GM19043 (cell line): ENCODE results near the gene HOMER1.
A peak's percentile ranks its signal among the peaks of the same experiment; 100 is the strongest.
"Not testable (repeated sequence)": the region's sequence is repeated elsewhere in the genome, so short reads cannot be mapped to it uniquely, and the experiment has no call there.

Experiments used
- ATAC-seq: cut with Tn5 transposase; IDR thresholded peaks from one replicate; pipeline ENCODE4 v1.9.1; 2021; ENCODE audit warnings: low read depth; ENCODE audit not compliant: unreplicated experiment

Gene HOMER1

GRCh38 chr5:79436224-79436623, 77.7 kb downstream of the HOMER1 start:
- no peak for ATAC-seq

GRCh38 chr5:79430196-79430595, 83.7 kb downstream of the HOMER1 start:
- ATAC-seq = no peak

- no peak for ATAC-seq
Observed at GRCh38 chr5:79423296-79423695, 90.6 kb downstream of the HOMER1 start.

- no peak for ATAC-seq
Observed at GRCh38 chr5:79420248-79420647, 93.7 kb downstream of the HOMER1 start.

- ATAC-seq = no peak
Observed at GRCh38 chr5:79418276-79418675, 95.7 kb downstream of the HOMER1 start.

- ATAC-seq = no peak
Observed at GRCh38 chr5:79417495-79417894, 96.4 kb downstream of the HOMER1 start.

- ATAC-seq = peak; percentile 91
Observed at GRCh38 chr5:79416499-79416898, 97.4 kb downstream of the HOMER1 start.

- ATAC-seq = no peak
Observed at GRCh38 chr5:79413112-79413511, 100.8 kb downstream of the HOMER1 start.

GRCh38 chr5:79408028-79408427, 105.9 kb downstream of the HOMER1 start:
- no peak for ATAC-seq

GRCh38 chr5:79407591-79407990, 106.3 kb downstream of the HOMER1 start:
- no peak for ATAC-seq

GRCh38 chr5:79401216-79401615, 112.7 kb downstream of the HOMER1 start:
- no peak for ATAC-seq

- ATAC-seq = no peak
Observed at GRCh38 chr5:79399046-79399445, 114.9 kb downstream of the HOMER1 start.

GRCh38 chr5:79397080-79397479, 116.9 kb downstream of the HOMER1 start:
- no peak for ATAC-seq

- ATAC-seq = no peak
Observed at GRCh38 chr5:79396265-79396664, 117.7 kb downstream of the HOMER1 start.

GRCh38 chr5:79395296-79395695, 118.6 kb downstream of the HOMER1 start:
- no peak for ATAC-seq

- ATAC-seq = no peak
Observed at GRCh38 chr5:79392776-79393175, 121.2 kb downstream of the HOMER1 start.

GRCh38 chr5:79386679-79387078, 127.3 kb downstream of the HOMER1 start:
- ATAC-seq = no peak

- not testable (repeated sequence) for ATAC-seq
Observed at GRCh38 chr5:79385126-79385525, 128.8 kb downstream of the HOMER1 start.

- ATAC-seq = no peak
Observed at GRCh38 chr5:79378510-79379186, 135.3 kb downstream of the HOMER1 start.

GRCh38 chr5:79357398-79357797, 156.5 kb downstream of the HOMER1 start:
- ATAC-seq = no peak

GRCh38 chr5:79349881-79350280, 164.1 kb downstream of the HOMER1 start:
- no peak for ATAC-seq

GRCh38 chr5:79349047-79349446, 164.9 kb downstream of the HOMER1 start:
- no peak for ATAC-seq

- ATAC-seq = no peak
Observed at GRCh38 chr5:79346420-79346824, 167.5 kb downstream of the HOMER1 start.
